HG02970 (cell line): ENCODE data around the gene CHRNG.
"Not testable (repeated sequence)": the region's sequence is repeated elsewhere in the genome, so short reads cannot be mapped to it uniquely, and the experiment has no call there.

Experiments
- ATAC-seq: cut with Tn5 transposase; IDR thresholded peaks from one replicate; pipeline ENCODE4 v1.9.1; 2021; ENCODE audit warnings: mild to moderate bottlenecking, moderate library complexity, moderate number of reproducible peaks; ENCODE audit not compliant: unreplicated experiment, low FRiP score

CHRNG gene

DNA sequence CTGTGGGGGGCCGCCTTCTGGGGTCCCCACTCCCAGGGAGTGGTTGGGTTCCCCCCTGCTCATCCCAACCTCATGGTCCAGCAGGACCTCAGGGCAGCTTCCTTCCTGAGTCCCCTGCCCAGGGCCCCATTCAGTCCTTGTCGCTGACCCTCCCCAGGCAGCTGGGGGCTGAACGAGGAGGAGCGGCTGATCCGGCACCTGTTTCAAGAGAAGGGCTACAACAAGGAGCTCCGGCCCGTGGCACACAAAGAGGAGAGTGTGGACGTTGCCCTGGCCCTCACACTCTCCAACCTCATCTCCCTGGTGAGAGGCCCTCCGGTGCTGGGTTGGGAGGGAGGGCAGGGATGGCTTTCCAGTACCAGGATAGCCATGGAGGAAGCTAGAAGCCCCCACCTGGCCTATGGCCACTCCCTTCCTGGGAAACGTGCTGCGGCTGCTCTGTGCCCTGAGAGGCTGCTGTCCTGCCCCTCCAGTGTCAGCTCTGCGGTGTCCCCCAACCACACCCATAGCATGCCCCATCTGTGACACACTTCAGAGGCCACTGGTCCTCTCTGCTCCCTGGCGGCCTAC is 13.0 kb upstream of the CHRNG start:
- ATAC-seq: no peak

DNA sequence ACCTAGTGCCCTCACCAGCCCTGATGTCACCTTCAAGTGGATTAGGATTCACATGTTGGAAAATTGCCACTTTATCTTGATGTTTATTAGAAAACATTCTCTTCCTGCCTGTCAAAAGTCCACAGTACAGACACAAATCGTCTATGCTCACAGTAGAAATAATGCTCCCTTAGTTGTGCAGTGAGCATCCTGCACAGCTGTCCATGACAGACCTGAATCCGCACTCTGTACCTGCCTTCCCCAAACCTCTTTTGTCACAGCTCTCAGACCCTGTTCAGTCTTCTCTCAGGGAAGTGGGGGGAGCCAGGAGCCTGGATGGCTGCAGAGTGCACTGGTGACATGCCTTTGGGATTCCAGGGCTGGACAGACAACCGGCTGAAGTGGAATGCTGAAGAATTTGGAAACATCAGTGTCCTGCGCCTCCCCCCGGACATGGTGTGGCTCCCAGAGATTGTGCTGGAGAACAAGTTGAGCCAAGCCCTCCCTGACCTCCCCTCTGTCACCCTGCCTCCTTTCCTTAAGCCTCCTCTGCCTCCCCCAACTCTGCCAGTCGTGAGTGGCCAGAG is 11.5 kb upstream of the CHRNG start:
- ATAC-seq: no peak

DNA sequence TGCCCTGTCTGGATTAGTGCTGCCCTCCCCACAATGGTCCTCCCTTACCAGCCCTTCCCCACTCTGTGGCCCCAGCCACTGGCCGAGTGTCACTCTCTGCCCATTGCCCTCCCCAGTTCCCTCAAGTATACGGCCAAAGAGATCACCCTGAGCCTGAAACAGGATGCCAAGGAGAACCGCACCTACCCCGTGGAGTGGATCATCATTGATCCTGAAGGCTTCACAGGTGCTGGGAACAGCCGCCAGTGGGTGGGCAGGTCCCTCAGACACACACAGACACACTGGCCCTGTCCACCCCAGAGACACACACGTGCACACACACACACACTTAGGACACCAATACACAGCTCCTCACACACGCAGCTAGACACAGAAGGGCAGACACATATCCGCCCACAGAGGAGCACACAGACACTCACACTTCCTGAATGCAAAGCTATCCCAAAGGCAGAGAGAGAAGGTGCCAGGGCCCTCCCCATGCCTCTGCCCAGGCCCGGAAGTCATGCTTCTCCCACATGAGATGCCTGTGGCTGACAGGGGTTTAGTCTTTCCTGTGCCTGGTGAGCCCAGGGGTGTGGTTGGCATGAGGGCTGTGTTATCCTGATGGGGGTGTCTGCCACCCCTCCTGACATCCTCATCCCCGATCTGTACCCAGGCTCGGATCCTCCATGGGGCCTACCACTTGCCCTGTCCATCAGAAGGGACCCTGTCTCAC is 10.6 kb upstream of the CHRNG start:
- no peak for ATAC-seq

DNA sequence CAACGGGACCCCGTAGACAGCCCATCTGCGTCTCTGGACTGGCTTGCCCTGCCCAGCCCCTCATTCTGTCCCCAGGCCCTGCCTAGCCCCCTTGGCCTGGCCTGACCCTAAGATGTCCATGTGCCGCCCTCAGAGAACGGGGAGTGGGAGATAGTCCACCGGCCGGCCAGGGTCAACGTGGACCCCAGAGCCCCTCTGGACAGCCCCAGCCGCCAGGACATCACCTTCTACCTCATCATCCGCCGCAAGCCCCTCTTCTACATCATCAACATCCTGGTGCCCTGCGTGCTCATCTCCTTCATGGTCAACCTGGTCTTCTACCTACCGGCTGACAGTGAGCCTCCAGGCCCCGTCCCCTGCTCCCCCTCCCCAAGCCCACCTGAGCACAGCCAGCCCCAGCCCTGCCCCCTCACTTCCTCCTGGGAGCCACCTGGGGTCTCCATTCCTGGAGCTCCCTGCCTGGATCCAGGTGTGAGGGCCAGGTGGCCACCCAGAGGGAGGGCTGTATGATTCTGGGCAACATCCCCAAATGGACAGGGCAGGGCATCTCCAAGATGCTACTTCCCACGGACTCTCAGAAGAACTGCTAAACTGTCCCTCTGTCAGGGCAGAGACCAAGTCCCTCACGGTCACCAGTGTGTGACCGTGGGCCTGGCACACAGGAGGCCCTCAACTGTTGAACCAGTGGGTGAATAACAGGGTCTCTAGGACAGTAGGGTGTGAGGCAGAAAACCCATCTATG is 9.5 kb upstream of the CHRNG start:
- ATAC-seq: no peak

DNA sequence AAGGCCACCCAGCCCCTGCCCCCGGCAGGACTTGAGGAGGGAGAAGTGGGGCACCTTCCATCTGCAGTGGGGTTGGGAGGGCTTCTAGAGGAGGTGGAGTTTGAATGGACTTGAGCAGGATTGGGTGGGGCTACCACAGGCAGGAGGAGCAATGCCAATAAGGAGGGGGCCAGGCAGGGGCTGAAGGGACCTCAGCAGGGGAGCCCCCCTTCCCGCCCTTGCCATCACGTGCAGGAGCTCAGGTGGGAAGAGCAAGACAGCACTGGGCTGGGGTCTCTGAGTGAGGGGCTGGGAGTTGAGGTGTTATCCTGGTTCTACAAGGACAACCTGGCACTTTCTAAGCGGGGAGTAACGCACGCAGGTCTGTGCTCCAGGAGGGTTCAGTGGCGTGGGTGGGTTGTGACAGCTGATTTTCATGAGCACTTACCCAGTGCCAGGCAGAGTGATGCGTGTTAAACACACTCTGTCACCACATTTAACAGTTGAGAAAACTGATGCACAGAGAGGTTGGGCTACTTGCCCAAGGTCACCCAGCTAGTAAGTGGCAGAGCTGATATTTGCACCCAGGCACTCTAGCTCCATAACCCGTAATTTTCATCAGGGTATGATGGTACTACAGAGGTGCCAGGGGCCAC is 8.7 kb upstream of the CHRNG start:
- no peak for ATAC-seq

DNA sequence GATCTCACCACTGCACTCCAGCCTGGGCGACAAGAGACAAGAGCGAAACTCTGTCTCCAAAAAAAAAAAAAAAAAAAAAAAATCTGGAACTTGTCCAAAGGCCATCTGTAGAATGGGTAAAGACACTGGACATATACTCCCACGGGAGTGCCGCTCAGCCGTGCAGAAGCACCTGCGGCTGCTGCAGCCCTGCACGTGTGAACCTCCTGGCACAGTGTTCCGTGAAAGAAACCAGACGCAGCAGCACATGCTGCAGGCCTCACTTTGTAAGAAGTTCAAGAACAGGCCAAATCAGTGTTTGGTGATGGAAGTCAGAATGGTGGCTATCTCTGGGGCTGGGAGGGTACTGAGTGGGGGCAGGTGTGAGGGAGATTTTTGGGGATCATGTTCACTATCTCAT is 7.1 kb upstream of the CHRNG start:
- ATAC-seq: no peak

DNA sequence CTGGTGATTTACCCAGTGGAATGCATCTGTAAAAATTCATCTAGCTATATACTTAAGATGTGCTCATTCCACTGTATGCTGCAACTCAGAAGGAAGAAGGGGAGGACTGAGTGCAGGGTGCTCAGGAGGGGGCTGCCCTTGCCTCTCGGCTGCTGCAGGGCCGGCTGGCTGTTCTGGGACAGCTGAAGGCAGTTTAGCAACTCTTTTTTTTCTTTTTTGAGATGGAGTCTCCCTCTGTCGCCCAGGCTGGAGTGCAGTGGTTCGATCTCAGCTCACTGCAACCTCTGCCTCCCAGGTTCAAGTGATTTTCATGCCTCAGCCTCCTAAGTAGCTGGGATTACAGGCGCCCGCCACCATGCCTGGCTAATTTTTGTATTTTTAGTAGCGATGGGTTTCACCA is 6.7 kb upstream of the CHRNG start:
- ATAC-seq: not testable (repeated sequence)

DNA sequence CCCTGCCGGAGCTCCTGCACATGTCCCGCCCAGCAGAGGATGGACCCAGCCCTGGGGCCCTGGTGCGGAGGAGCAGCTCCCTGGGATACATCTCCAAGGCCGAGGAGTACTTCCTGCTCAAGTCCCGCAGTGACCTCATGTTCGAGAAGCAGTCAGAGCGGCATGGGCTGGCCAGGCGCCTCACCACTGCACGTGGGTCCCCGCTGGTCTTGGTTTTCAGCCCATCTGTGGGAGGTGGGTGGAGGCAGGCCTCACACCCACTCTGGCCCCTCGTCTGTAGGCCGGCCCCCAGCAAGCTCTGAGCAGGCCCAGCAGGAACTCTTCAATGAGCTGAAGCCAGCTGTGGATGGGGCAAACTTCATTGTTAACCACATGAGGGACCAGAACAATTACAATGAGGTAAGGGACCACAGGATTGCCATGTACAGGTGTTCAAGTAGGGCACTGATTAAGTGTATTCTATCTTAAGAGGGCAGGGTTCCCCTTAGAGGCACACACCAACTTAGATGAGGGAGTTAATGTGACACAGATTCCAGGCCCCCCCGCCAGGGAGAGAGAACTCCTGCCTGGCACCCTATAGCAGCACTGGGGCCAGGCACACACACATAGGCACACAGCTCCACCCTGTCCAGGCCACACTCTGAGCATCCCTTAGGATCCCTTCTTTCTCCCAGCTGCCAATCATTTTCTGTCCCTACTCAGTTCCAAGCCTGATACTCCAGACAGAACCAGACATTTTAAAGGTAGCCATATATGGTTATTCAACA is 5.4 kb upstream of the CHRNG start:
- no peak for ATAC-seq

DNA sequence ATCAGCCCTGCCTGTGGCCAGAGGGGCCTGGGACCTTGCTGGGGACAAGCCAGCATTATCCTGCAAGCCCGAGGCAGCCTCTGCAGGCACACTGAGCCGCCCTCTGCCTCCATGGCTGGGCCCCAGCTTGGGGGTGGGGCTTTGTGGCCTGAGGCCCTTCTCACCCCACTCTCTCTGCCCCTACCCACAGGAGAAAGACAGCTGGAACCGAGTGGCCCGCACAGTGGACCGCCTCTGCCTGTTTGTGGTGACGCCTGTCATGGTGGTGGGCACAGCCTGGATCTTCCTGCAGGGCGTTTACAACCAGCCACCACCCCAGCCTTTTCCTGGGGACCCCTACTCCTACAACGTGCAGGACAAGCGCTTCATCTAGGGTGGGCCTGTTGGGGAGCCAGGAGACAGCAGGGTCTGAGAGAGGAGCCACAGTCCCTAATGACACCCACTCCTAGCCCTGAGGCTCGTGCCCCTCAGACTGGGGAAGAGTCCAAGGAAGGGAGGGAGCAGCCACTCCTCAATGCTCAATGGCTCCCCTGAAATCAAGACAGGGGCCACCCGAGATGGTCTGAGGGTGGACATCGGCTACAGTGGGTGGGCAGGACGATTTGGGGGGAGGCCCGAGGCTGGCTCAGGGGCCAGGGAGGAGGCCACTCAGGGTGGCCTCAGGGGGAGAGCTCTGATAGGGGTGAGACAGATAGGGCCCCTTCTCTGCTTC is 4.4 kb upstream of the CHRNG start:
- no peak for ATAC-seq

DNA sequence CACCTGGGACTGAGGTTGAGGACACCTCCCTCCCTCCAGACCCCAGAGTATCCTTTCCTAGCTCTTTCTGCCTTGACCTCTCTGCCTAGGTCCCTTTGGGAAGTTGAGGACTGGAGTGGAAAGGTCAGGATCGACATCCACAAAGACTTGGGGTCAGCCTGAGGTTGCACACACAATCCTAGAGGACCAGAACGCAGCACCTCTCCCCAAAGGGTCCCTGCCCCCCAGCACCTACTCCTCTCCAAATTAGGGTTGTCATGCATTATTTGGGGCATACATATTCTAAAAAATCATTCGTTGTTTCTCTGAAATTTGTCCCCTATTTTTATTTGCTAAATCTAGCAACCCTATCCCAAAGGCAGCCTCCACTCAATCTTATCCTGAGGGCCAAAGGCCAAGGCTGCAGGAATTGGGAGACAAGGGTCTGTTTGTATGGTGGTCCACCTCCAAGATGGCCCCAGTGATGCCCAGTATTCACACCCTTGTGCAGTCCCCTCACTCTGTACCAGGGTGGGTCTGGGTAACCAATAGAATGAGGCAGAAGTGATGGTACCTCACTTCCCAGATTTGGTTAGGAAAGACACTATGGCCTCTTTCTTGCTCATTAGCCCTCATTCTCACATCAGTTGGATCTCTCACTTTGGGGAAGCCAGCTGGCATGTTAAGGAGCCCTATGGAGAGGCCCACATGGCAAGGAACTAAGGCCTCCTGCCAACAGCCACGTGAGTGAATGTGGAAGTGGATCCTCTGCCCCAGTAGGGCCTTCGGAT is 3.5 kb upstream of the CHRNG start:
- ATAC-seq: no peak

DNA sequence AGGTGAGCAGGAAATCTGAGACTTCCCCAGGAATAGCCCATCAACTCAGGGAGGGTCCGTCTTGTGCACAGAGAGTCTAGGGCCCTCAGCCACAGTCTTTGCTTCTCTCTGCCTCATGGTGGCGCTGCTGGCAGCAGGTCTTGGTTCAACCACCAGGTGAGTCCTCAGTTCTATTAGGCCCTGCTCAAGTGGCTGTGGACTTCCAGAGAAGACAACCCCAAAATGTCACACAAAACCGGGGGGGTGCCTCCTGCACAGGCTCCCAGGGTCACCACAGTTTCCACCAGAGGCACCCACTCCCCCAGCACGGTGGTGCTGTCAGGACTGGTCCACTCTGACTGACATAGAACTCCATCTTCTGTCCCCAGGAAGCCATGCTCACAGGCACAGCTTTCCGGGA is 2.4 kb upstream of the CHRNG start:
- no peak for ATAC-seq

DNA sequence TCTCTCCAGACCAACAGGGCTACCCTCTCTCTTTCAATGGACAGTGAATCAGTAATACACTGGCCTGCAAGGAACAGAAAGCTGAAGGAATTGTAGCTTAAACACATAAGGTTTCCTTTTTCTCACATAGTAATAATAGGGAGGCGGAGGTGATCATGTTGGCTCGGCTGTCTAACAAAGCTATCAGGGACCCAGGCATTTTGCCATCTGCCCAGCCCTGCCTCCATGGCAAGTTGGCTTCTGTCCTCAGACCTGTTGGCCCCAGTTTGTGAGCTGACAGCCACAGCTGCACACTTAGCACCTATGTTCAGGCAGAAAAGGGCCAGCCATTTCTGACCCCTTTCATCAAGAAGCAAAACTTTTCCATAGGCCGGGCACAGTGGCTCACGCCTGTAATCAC is 2.0 kb upstream of the CHRNG start:
- ATAC-seq: no peak

DNA sequence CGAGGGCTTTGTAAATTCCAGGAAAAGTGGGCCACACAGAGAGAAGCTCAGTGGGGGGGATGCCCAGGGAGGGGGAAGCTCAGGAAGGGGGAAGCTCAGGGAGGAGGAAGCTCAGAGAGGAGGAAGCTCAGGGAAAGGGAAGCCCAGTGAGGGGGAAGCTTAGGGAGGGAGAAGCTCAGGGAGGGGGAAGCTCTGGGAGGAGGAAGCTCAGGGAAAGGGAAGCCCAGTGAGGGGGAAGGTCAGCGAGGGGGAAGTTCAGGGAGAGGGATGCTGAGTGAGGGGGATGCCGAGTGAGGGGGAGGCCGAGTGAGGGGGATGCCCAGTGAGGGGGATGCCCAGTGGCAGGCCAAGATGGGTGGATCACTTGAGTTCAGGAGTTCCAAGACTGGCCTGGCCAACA is 821 bp upstream of the CHRNG start:
- ATAC-seq: no peak

DNA sequence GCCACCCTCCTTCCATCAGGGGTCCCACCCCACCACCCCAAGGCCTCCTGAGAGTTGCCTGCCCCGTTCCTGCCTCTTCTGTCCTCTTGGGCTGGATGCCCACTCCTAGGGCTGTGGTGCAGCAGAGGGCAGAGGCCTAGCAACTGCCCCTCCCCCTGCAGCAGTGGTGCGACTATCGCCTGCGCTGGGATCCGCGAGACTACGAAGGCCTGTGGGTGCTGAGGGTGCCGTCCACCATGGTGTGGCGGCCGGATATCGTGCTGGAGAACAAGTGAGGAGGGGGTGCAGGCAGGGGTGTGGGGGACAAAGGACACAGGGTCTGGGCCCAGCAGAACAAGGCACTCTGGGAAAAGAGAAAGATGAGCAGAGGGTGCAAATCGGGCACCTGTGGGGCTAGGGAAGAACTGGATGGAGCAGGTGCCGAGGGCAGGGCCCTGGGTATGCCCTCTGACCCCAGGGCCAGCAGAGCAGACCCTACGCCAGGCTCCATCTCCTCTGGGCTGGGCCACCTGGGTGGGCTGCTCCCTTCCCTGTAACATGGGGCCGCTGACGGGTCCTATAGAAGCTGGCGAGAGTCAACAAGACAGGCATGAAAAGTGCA is 1.0 kb downstream of the CHRNG start:
- no peak for ATAC-seq

DNA sequence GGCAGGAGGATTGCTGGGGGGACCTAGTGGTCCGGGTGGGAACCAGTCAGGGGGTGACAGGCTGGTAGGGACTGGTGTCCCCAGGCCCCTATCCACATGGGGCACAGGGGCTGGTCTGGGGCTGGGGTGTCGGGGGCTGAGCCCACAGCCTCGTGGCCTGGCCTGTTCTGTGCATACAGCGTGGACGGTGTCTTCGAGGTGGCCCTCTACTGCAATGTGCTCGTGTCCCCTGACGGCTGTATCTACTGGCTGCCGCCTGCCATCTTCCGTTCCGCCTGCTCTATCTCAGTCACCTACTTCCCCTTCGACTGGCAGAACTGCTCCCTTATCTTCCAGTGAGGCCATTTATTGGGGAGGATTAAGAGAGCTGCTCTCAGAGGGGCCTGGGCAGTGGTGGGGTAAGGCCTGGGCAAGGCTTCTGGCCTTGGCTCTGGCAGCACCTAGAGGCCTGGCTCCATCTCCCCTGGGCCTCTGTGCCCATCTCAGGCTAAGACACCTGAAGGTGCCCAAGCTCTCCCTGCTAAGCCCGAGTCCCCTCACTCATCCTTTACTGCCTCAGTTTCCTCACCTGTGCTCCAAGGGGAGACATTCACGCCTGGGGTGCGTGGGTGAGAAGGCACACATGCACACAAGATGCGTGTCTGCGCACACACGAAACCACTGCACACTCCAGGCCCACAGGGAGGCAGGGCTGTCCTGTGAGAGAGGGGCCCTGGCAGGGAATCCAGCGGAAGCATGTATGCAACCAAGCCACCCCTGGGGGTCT is 1.9 kb downstream of the CHRNG start:
- no peak for ATAC-seq

DNA sequence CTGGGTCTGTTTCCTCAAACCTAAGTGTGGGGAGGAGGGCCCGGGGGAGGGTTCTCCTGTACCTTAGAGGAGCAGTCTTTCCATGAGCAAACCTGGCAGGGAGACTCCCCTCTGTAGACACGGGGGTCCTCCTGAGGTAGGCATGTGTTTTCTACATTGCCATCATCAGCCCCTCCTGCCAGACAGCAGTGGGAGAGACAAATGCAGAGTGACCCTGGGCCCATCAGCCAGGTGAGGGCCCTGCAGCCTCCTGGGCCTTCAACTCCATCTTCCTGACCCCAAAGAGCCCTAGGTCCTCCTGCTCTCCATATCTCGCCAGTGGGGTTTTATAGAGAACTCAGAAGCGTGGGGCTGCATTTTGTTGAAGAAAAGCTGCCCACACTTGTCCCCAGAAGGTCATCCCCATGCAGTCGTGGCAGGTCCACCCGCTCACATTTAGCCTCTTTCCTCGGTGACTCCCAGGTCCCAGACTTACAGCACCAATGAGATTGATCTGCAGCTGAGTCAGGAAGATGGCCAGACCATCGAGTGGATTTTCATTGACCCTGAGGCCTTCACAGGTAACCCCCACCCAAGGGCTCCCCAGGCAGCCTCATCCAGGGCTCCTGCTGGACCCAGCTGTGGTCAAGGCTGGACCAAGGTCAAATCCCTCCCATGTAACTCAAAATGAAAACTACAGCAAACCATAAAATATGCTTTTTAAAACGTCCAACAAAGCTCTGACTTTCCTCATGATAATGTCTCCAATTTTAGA is 2.6 kb downstream of the CHRNG start:
- no peak for ATAC-seq
